CD14-positive monocyte (primary cell): ENCODE results near the gene AREL1. TPM values are rescaled to one million over a fixed set of nuclear protein-coding genes. Genes with fewer than 3 reads are reported as not detected.
A peak's percentile ranks its signal among the peaks of the same experiment; 100 is the strongest.

Source experiments
- DNase-seq, 3 donors: peaks; one replicate each; pipeline ENCODE4 v3.0.0-alpha.2; 2011 to 2022
- H2AFZ ChIP-seq: 2 replicates; pipeline ENCODE4 v1.6.0; 2012; ENCODE audit warnings: mild to moderate bottlenecking, low read depth, low read length, inconsistent platforms; ENCODE audit not compliant: insufficient read depth, poor library complexity, severe bottlenecking
- H3K27ac ChIP-seq, 2 donors: 1 replicate in 1 of 2; 2 replicates in 1 of 2; pipeline ENCODE4 v1.5.1; 2012 to 2013; ENCODE audit warnings: low read length in 2 of 2, control low read depth in 1 of 2, inconsistent platforms in 1 of 2, low read depth in 1 of 2, mild to moderate bottlenecking in 1 of 2
- H3K27me3 ChIP-seq, 2 donors: one replicate each; pipeline versions ENCODE4 v1.6.0 to v1.6.1; 2011 to 2013; ENCODE audit warnings: low read length in 2 of 2; ENCODE audit not compliant: control insufficient read depth in 2 of 2, insufficient read depth in 2 of 2
- H3K36me3 ChIP-seq, 2 donors: replicated peaks in 1 of 2; 1 replicate in 1 of 2; 2 replicates in 1 of 2; pipeline versions ENCODE4 v1.5.1 to v1.6.1; 2012 to 2013; ENCODE audit warnings: low read length in 2 of 2, control low read depth in 1 of 2, inconsistent platforms in 1 of 2, mild to moderate bottlenecking in 1 of 2; ENCODE audit not compliant: insufficient read depth in 2 of 2, control insufficient read depth in 1 of 2
- H3K4me1 ChIP-seq, 2 donors: 1 replicate in 1 of 2; 2 replicates in 1 of 2; pipeline versions ENCODE4 v1.5.1 to v1.6.1; 2012 to 2013; ENCODE audit warnings: low read length in 2 of 2, control low read depth in 1 of 2, inconsistent platforms in 1 of 2, mild to moderate bottlenecking in 1 of 2, moderate library complexity in 1 of 2; ENCODE audit not compliant: insufficient read depth in 2 of 2, control insufficient read depth in 1 of 2
- H3K4me2 ChIP-seq: replicated peaks from 2 replicates; pipeline ENCODE3; 2012; ENCODE audit warnings: low read length, moderate library complexity, mild to moderate bottlenecking; ENCODE audit not compliant: poor library complexity, severe bottlenecking; ENCODE audit errors: extremely low read depth
- H3K4me3 ChIP-seq, 3 experiments: fragments of 200-600 bp in 1 of 3; sonication (generic) in 1 of 3; replicated peaks in 1 of 3; 1 replicate in 2 of 3; 2 replicates in 1 of 3; pipeline ENCODE4 v1.5.1; 2011 to 2013; ENCODE audit warnings: low read length in 3 of 3, mild to moderate bottlenecking in 3 of 3, control low read depth in 2 of 3, low read depth in 2 of 3, inconsistent platforms in 1 of 3, moderate library complexity in 1 of 3
- H3K79me2 ChIP-seq: 2 replicates; pipeline ENCODE4 v1.6.0; 2012; ENCODE audit warnings: mild to moderate bottlenecking, control low read depth, inconsistent platforms, low read length, moderate library complexity; ENCODE audit not compliant: insufficient read depth
- H3K9ac ChIP-seq: 2 replicates; pipeline ENCODE4 v1.6.0; 2017; ENCODE audit warnings: low read length, mild to moderate bottlenecking; ENCODE audit not compliant: insufficient read depth, poor library complexity, severe bottlenecking
- H3K9me3 ChIP-seq, 2 donors: replicated peaks in 1 of 2; 1 replicate in 1 of 2; 2 replicates in 1 of 2; pipeline versions ENCODE4 v1.5.1 to v1.6.1; 2012 to 2013; ENCODE audit warnings: low read length in 2 of 2, control low read depth in 1 of 2; ENCODE audit not compliant: control insufficient read depth in 1 of 2, insufficient read depth in 1 of 2
- H4K20me1 ChIP-seq: 2 replicates; pipeline ENCODE4 v1.6.0; 2012; ENCODE audit warnings: mild to moderate bottlenecking, low read length, control low read depth, moderate library complexity; ENCODE audit not compliant: insufficient read depth
- H3K27ac Mint-ChIP-seq, 7 donors: one replicate each; pipeline ENCODE4 v1.8.0; 2020; ENCODE audit warnings: mild to moderate bottlenecking in 7 of 7, mixed read lengths in 7 of 7, moderate library complexity in 6 of 7, inconsistent platforms in 2 of 7
- H3K27me3 Mint-ChIP-seq, 3 donors: one replicate each; pipeline ENCODE4 v1.8.0; 2021 to 2022; ENCODE audit warnings: low read depth in 3 of 3, mild to moderate bottlenecking in 3 of 3, mixed read lengths in 3 of 3, moderate library complexity in 3 of 3, inconsistent platforms in 1 of 3
- H3K36me3 Mint-ChIP-seq, 2 donors: one replicate each; pipeline ENCODE4 v1.8.0; 2020; ENCODE audit warnings: mixed read lengths in 2 of 2, inconsistent platforms in 1 of 2, mild to moderate bottlenecking in 1 of 2
- H3K4me1 Mint-ChIP-seq: one replicate; pipeline ENCODE4 v1.8.0; 2020; ENCODE audit warnings: mild to moderate bottlenecking, mixed read lengths
- H3K4me3 Mint-ChIP-seq, 2 donors: one replicate each; pipeline ENCODE4 v1.8.0; 2020; ENCODE audit warnings: mild to moderate bottlenecking in 2 of 2, mixed read lengths in 2 of 2, moderate library complexity in 1 of 2
- H3K9me3 Mint-ChIP-seq, 7 donors: one replicate each; pipeline ENCODE4 v1.8.0; 2020 to 2022; ENCODE audit warnings: mixed read lengths in 7 of 7, mild to moderate bottlenecking in 6 of 7, moderate library complexity in 6 of 7, inconsistent platforms in 2 of 7
- WGBS: methylation state at CpG from one replicate; pipeline ENCODE4 v1.1.5; 2013; ENCODE audit warnings: missing lambda C conversion rate; ENCODE audit not compliant: insufficient coverage; 5-methylcytosine and 5-hydroxymethylcytosine counted together
- intact Hi-C, 2 donors: fragments of 100-400 bp; cut with micrococcal nuclease; formaldehyde crosslinking; loops; one replicate each; pipeline versions ENCODE4 v1.15.0 to v1.15.1; 2023
- polyA plus RNA-seq, 3 donors: library from polyadenylated mRNA; depleted of rRNA in 1 of 3; unstranded in 2 of 3; stranded (reverse) in 1 of 3; fragments of 300-500 nt in 2 of 3; fragments of >200 nt in 1 of 3; fragmentation: Illumina TruSeq in 2 of 3; gene quantifications; 1 replicate in 2 of 3; 2 replicates in 1 of 3; pipeline ENCODE4 v1.2.3, GENCODE V29; 2012 to 2021
- TF ChIP-seq, protein P1 (sequence below): fragments of 200-600 bp; IDR thresholded peaks from one replicate; pipeline ENCODE4 v1.8.0; 2022; ENCODE audit warnings: antibody characterized with exemption, mild to moderate bottlenecking

Gene AREL1
- polyA plus RNA-seq, 3 donors: 12.5 to 23.3 (median 20.0) TPM

DNA sequence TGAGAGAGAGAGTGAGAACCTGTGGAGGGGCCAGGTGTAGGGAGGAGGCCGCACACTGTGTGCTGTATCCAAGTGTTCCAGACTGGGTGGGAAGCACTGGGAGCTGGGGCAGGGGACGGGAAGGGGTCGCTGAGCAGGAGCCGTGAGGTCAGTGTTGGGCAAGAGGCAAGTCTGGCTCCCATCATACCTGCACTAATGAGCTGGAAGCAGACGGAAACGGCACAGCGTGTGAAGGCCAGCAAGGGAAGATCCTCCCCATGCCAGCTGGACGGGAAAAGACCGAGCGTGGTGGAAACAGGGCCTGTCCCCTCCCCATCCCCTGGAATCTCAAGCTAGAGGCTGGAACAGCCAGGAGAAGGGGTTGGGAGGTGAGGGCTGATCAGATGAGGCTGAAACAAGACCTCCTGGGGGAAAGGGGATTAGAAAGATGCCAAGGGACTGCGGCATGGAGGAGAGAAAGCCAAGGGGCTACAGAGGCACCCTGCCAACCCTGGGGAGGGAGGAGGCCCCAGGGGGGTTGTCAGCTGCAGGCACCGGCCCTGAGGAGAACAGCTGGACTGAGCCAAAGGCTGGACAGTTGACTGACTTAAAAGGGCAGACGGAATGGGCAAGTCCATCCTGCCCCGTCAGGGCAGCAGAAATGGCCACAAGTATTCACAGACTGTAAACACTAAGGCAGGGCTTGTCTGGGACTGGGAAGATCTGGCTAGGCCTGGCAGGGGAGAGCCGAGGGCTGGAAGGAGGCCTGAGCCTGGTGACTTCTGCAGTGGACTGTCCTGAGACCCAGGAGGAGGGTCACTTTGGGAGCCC is 81.8 kb downstream of the AREL1 start:
- Mint-ChIP-seq H3K9me3 (no peaks in the 10 kb centered on the region), H3K27ac (no peak overlapping the region), H3K36me3 (peaks cover 3 to 4% of the 10 kb centered on the region in 2 donors), H3K4me3 (peak overlapping the region; percentile 13 to 42), H3K27me3 (peaks cover 1 to 14% (median 8%) of the 10 kb centered on the region in 3 donors), H3K4me1 (peaks cover 18% of the 10 kb centered on the region)
- no peak for DNase-seq
- H3K4me3 ChIP-seq: no peak overlapping the region
- no peaks in the 10 kb centered on the region for H3K27me3 ChIP-seq
- H3K4me1 ChIP-seq: peaks cover 17 to 27% of the 10 kb centered on the region in 2 donors
- no peak overlapping the region for H3K27ac ChIP-seq
- TF ChIP-seq, protein P1, sequence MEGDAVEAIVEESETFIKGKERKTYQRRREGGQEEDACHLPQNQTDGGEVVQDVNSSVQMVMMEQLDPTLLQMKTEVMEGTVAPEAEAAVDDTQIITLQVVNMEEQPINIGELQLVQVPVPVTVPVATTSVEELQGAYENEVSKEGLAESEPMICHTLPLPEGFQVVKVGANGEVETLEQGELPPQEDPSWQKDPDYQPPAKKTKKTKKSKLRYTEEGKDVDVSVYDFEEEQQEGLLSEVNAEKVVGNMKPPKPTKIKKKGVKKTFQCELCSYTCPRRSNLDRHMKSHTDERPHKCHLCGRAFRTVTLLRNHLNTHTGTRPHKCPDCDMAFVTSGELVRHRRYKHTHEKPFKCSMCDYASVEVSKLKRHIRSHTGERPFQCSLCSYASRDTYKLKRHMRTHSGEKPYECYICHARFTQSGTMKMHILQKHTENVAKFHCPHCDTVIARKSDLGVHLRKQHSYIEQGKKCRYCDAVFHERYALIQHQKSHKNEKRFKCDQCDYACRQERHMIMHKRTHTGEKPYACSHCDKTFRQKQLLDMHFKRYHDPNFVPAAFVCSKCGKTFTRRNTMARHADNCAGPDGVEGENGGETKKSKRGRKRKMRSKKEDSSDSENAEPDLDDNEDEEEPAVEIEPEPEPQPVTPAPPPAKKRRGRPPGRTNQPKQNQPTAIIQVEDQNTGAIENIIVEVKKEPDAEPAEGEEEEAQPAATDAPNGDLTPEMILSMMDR: no peak
- intact Hi-C loops: no loop called here
- H4K20me1 ChIP-seq: no peaks in the 10 kb centered on the region
- no peak overlapping the region for H3K4me2 ChIP-seq
- H3K9ac ChIP-seq: no peak overlapping the region
- H3K36me3 ChIP-seq: no peaks in the 10 kb centered on the region
- H3K79me2 ChIP-seq: no peaks in the 10 kb centered on the region
- no peak overlapping the region for H2AFZ ChIP-seq
- no peaks in the 10 kb centered on the region for H3K9me3 ChIP-seq
- 96% methylated on average over 14 of the region's 15 CpGs for WGBS

DNA sequence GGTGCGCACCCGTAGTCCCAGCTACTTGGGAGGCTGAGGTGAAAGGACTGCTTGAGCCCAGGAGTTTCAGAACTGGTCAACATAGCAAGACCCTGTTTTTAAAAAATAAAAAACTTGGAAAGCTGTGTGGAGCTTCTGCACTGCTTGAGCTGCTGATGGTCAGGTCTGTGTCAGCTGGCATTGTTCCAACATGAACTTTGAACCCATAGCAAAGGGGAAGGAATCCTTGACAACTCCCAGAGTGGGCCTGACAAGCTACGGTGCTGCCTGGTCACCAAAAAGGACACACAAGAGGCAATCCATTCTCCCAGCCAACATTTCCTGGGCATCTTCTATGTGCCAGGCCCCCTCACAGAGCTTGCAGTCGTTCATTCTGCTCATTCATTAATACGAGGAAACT is 84.5 kb downstream of the AREL1 start:
- H3K36me3 ChIP-seq: no peaks in the 10 kb centered on the region
- H3K79me2 ChIP-seq: no peaks in the 10 kb centered on the region
- peaks cover 3 to 4% of the 10 kb centered on the region in 2 donors for H3K36me3 Mint-ChIP-seq

More for the DNA sequence above, 84.5 kb downstream of the AREL1 start:
- WGBS: 85% methylated on average over 5 of the region's 5 CpGs
- Histone ChIP-seq H4K20me1 (no peaks in the 10 kb centered on the region), H3K9me3 (no peaks in the 10 kb centered on the region), H3K4me2 (no peak overlapping the region), H3K4me1 (peaks cover 17 to 27% of the 10 kb centered on the region in 2 donors), H3K27me3 (no peaks in the 10 kb centered on the region), H2AFZ (peak overlapping the region; percentile 36), H3K9ac (no peak overlapping the region), H3K27ac (no peak overlapping the region), H3K4me3 (no peak overlapping the region)
- no peak for DNase-seq
- Mint-ChIP-seq H3K4me1 (peaks cover 18% of the 10 kb centered on the region), H3K4me3 (no peak overlapping the region), H3K27ac (no peak overlapping the region), H3K27me3 (peaks cover 1 to 16% (median 8%) of the 10 kb centered on the region in 3 donors), H3K9me3 (no peaks in the 10 kb centered on the region)
- intact Hi-C loops: no loop called here
- TF ChIP-seq, protein P1: no peak
